HUES48 (cell line): ENCODE data around the gene MSANTD7.
"Not testable (repeated sequence)": the region's sequence is repeated elsewhere in the genome, so short reads cannot be mapped to it uniquely, and the experiment has no call there.

Experiments used
- H3K27ac ChIP-seq: one replicate; pipeline ENCODE4 v1.7.0; 2013; ENCODE audit warnings: low read depth, low read length, inconsistent platforms
- H3K27me3 ChIP-seq: 2 replicates; pipeline ENCODE4 v1.6.1; 2013; ENCODE audit warnings: mild to moderate bottlenecking, low read length; ENCODE audit not compliant: control insufficient read depth, insufficient read depth
- H3K36me3 ChIP-seq: 2 replicates; pipeline ENCODE4 v1.6.1; 2013; ENCODE audit warnings: low read length; ENCODE audit not compliant: control insufficient read depth, insufficient read depth
- H3K4me1 ChIP-seq: 2 replicates; pipeline ENCODE4 v1.6.1; 2013; ENCODE audit warnings: mild to moderate bottlenecking, low read length; ENCODE audit not compliant: control insufficient read depth, insufficient read depth
- H3K4me3 ChIP-seq: 2 replicates; pipeline ENCODE4 v1.5.1; 2013; ENCODE audit warnings: mild to moderate bottlenecking, low read depth, low read length
- H3K9ac ChIP-seq: 2 replicates; pipeline ENCODE4 v1.6.1; 2013; ENCODE audit warnings: mild to moderate bottlenecking, low read depth, low read length, moderate library complexity
- H3K9me3 ChIP-seq: 2 replicates; pipeline ENCODE4 v1.6.1; 2013; ENCODE audit warnings: low read length; ENCODE audit not compliant: control insufficient read depth, insufficient read depth

Gene MSANTD7, protein sequence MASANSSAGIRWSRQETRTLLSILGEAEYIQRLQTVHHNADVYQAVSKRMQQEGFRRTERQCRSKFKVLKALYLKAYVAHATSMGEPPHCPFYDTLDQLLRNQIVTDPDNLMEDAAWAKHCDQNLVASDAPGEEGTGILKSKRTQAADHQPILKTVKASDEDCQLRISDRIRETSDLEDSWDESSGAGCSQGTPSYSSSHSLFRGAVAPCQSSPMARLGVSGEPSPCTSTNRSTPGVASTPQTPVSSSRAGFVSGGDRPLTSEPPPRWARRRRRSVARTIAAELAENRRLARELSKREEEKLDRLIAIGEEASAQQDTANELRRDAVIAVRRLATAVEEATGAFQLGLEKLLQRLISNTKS

DNA sequence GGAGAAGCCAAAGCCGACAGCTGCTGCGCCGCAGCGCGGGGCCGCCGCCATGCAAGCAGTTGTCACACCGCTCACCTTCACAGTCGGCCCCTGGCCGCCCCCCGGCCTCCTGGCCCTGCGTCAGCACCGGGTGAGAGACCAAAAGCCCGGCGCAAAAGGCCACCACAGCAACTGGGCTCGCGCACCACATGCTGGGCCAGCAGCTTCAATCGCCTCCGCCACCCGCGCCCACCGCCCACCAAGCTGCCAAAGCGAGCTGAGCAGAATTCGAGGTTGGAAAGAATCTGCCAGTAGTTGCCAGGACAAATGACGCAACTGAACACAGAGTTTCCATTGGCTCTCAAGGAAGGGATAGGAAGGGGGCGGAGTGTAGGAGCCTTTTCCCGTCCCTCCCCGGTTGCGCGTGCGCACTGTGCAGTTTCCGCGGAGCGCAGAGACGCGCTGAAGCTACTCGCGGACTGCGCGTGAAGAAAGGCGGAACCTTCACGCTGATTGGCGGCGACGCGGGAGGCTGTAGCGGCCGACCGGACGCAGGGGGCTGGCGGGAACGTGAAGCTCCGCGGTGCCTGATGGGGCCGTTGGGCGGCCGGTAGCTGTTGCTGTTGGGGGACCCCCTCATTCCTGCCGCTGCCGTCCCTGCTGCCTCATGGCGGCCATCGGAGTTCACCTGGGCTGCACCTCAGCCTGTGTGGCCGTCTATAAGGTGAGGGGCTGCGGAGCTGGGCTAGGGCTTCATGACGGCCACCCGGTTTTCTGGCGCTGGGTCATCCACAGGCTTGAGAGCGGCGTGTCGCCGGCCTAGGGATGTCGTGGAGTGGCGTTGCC, at the start of gene MSANTD7, which contains the start of the genes CDNF and HSPA14:
Gene MSANTD7, plus strand, starts transcription at position 550 of the 825 bp plus-strand sequence. CDS start 3,979 bp downstream, outside the sequence.
Gene CDNF, minus strand, starts transcription at position 281 of the 825 bp plus-strand sequence. Its CDS starts 91 bp downstream, at position 190.
Gene HSPA14, plus strand, starts transcription at position 550 of the 825 bp plus-strand sequence. Its CDS starts 97 bp downstream, at position 647.
- Histone ChIP-seq H3K4me3 (peak within 1 kb of the TSS; percentile 90), H3K27ac (peak within 1 kb of the TSS; percentile 96), H3K27me3 (no peaks in the 10 kb centered on the region), H3K36me3 (peaks cover 30% of the 10 kb centered on the region), H3K9me3 (no peaks in the 10 kb centered on the region), H3K4me1 (peaks cover 10% of the 10 kb centered on the region; the same call in 1 of the 2 replicates), H3K9ac (peak within 1 kb of the TSS; percentile 94)

DNA sequence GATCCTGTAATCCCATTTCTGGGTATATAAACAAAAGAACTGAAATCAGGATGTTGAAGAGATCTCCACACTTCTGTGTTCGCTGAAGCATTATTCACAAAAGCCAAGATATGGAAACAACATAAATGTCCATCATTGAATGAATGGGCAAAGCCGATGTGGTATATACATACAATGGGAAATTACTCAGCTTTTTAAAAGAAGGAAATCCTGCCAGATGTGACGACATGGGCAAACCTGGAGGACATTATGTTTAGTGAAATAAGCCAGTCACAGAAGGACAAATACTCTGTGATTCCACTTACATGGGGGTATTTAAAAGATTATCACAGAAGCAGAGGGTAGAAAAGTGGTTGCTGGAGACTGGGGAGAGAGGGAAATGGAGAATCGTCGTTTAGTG, 39.5 kb upstream of the MSANTD7 start:
- H3K27ac ChIP-seq, result no peak overlapping the region
- H3K9me3 ChIP-seq, result no peaks in the 10 kb centered on the region
- no peak overlapping the region for H3K9ac ChIP-seq
- H3K27me3 ChIP-seq, result no peaks in the 10 kb centered on the region
- no peaks in the 10 kb centered on the region for H3K4me1 ChIP-seq
- no peak overlapping the region for H3K4me3 ChIP-seq
- H3K36me3 ChIP-seq, result no peaks in the 10 kb centered on the region

DNA sequence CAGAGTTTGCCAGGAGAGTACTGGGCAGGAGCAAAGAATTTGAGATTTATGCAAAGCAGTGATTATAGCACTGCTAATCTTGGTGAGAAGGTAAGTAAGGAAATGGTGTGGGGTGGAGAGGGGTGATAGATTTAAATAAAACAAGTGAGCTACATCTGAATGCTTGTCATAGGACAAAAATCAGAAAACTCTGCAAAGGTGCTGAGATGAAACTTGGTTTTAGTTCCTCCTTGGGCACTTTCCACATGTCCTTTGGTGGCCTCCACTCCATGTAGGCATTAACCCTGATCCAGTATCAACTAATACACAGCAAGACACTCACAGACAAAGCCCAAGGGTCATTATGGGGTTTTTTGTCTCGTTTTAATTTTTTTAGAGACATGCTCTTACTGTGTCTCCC, 37.7 kb upstream of the MSANTD7 start:
- H3K27me3 ChIP-seq, result no peaks in the 10 kb centered on the region
- H3K4me3 ChIP-seq, result no peak overlapping the region

DNA sequence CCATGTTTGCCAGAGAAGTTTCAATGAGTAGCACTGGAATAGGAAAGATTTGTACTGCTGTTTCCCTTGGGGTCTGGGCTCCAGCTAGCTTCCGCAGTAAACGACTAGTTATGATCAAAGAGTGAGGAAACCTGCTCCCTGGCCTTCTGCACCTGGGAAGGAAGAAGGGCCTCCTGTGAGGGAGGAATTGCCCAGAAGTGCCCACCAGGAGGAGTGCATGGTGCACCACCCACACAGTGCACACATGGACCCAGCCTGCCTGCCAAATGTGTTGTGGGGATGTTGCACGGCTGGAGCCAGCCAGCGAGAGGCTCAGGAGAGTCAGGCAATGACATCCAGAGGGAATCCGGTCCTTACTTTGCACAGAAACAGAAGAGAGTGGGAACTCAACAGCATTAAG, 36.4 kb upstream of the MSANTD7 start:
- Histone ChIP-seq H3K9ac (no peak overlapping the region), H3K27ac (no peak overlapping the region), H3K4me3 (no peak overlapping the region), H3K36me3 (no peaks in the 10 kb centered on the region), H3K4me1 (no peaks in the 10 kb centered on the region), H3K27me3 (no peaks in the 10 kb centered on the region), H3K9me3 (no peaks in the 10 kb centered on the region)

More for the DNA sequence above, 37.7 kb upstream of the MSANTD7 start:
- H3K36me3 ChIP-seq, result no peaks in the 10 kb centered on the region
- H3K9ac ChIP-seq, result no peak overlapping the region
- H3K4me1 ChIP-seq, result no peaks in the 10 kb centered on the region
- no peaks in the 10 kb centered on the region for H3K9me3 ChIP-seq
- no peak overlapping the region for H3K27ac ChIP-seq

DNA sequence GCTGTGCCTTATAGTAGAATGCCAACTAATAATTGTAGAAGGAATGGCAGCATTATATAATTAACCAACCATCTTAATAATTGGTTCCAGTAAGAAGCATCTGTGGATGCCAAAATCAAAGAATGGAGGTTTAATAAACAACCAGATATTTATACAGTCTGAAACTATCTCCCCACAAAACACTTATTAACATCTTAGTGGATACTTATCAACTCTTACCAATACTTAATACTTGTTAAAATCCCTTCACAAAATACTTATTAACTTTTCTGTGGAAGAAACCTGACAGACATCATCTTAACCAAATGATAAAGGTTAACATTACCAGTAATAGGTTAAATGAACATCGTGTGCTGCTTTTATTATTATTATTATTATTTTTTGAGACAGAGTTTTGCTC, 34.3 kb upstream of the MSANTD7 start:
- H3K4me1 ChIP-seq, result no peaks in the 10 kb centered on the region
- no peak overlapping the region for H3K9ac ChIP-seq
- no peaks in the 10 kb centered on the region for H3K27me3 ChIP-seq
- H3K36me3 ChIP-seq, result no peaks in the 10 kb centered on the region
- no peaks in the 10 kb centered on the region for H3K9me3 ChIP-seq
- H3K27ac ChIP-seq, result no peak overlapping the region
- no peak overlapping the region for H3K4me3 ChIP-seq

DNA sequence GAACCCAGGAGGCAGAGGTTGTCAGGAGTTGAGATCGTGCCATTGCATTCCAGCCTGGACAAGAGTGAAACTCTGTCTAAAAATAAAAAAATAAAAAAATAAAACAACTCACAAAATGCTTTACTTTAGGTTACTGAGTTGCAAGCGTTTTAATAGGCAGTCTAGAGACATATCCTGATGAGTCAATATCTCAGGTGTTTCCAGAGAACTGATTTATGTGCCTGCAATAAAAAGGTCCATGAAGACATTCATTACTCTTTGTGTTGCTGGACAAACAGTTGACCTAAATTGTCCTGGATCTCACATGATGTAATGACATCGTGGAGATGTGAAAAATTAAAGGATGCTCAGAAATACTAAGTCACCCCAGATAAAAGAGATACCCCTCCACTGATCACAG, 31.8 kb upstream of the MSANTD7 start:
- Histone ChIP-seq H3K27ac (no peak overlapping the region), H3K27me3 (no peaks in the 10 kb centered on the region), H3K9me3 (no peaks in the 10 kb centered on the region), H3K9ac (no peak overlapping the region), H3K4me1 (no peaks in the 10 kb centered on the region), H3K4me3 (no peak overlapping the region), H3K36me3 (no peaks in the 10 kb centered on the region)

DNA sequence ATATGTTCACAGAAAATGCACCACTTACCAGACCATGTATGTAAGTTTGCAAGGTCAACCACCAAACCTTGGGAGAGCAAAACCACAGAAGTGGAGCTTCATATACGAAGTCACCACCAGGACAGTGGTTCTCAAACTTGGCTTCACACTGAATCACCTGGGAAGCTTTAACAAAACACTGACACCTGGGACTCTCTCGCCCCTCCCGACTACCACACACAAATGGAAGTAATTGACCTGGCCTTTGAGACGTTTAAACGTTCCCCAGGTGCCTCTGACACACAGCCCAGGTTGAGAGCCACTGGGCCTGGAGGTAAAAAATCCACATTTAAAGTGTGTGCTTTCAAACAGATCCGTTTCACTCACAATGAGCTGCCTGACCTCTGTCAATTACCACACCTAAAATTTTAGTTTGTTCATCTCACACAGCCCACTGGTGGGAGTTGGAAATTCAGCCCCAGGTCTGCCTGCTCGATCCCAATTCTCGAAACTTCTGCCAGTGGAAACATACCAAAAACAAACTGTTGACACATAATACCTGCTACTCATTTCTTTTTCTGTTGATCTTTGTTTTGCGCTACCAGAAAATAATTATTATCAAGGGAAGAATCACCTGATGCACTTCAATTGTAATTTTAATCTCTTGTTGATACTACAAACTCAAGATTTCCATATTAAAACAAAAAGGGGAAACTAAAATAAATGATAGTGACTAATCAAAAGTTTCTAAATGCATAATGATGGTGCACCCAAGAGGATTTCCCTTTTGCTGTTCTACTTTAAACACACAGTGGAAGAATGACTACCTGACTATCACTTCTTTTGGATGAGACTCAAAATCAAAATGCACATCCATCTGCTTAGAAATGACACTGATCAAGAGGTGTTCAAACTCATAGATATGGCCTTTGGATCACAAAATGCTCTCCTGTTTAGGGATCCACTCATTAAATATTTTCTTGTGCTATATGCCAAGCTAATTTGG, 26.8 kb upstream of the MSANTD7 start:
- Histone ChIP-seq H3K9me3 (no peaks in the 10 kb centered on the region), H3K4me3 (no peak overlapping the region), H3K4me1 (no peaks in the 10 kb centered on the region), H3K27ac (no peak overlapping the region), H3K27me3 (no peaks in the 10 kb centered on the region), H3K36me3 (no peaks in the 10 kb centered on the region), H3K9ac (no peak overlapping the region)

DNA sequence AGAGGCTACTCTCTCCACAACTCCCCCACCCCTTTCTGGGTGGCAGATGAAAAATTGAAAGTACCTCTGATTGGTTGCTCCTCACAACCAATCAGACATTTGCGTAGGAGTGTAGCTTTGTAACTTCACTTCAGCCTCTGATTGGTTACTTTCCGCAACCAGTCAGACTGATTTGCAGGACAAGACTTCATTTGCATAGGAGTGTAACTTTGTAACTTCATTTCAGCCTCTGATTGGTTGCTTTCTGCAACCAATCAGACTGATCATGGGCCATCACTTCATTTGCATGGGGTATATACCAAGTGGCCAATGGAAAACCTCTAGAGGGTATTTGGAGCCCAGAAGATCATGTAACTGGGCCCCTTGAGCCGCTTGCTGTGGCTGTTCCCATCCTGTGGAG, 25.8 kb upstream of the MSANTD7 start:
- H3K36me3 ChIP-seq, result no peaks in the 10 kb centered on the region
- H3K9me3 ChIP-seq, result no peaks in the 10 kb centered on the region
- no peak overlapping the region for H3K27ac ChIP-seq
- H3K27me3 ChIP-seq, result no peaks in the 10 kb centered on the region
- H3K9ac ChIP-seq, result no peak overlapping the region
- H3K4me1 ChIP-seq, result no peaks in the 10 kb centered on the region
- no peak overlapping the region for H3K4me3 ChIP-seq

DNA sequence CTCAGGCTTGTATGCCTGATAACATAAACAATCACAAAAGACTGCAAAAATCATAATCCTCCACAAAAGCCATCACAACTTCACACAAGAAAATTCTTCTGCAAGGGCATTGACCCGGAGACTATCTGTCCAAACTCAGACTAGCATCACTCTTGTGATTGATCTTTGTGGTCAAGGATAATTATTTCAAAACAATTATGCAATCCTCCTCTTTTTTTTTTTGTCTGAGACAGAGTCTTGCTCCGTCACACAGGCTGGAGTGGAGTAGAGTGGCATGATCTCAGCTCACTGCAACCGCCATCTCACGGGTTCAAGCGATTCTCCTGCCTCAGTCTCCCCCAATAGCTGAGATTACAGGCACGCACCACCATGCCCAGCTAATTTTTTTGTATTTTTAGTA, 22.4 kb upstream of the MSANTD7 start:
- H3K4me3 ChIP-seq, result no peak overlapping the region
- H3K4me1 ChIP-seq, result no peaks in the 10 kb centered on the region
- H3K9me3 ChIP-seq, result no peaks in the 10 kb centered on the region
- no peak overlapping the region for H3K9ac ChIP-seq
- no peaks in the 10 kb centered on the region for H3K36me3 ChIP-seq
- no peak overlapping the region for H3K27ac ChIP-seq
- no peaks in the 10 kb centered on the region for H3K27me3 ChIP-seq

DNA sequence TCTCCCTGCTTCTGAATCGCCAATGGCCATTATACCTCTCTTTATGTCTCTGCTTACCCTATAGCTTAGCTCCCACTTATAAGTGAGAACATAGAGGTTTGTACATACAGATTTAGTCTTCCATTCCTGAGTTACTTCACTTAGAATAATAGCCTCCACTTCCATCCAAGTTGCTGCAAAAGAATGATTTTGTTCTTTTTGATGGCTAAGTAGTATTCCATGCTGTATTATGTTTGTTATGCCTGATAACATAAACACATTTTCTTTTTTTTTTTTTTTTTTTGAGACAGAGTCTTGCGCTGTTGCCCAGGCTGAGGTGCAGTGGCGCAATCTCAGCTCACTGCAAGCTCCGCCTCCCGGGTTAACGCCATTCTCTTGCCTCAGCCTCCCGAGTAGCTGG, 21.4 kb upstream of the MSANTD7 start:
- not testable (repeated sequence) for H3K4me1 ChIP-seq, H3K9me3 ChIP-seq, H3K9ac ChIP-seq, H3K27ac ChIP-seq, H3K4me3 ChIP-seq, H3K36me3 ChIP-seq, H3K27me3 ChIP-seq
